GM23248 (cell line): ENCODE results near the gene SCTR. TPM values are rescaled to one million over a fixed set of nuclear protein-coding genes. Genes with fewer than 3 reads are reported as not detected.

Source experiments
- DNase-seq: peaks from one replicate; pipeline ENCODE4 v3.0.0-alpha.2; 2015
- H2AFZ ChIP-seq: fragments of 200-600 bp; sonication (generic); 2 replicates; pipeline ENCODE4 v1.6.1; 2016; ENCODE audit warnings: antibody characterized with exemption
- H3F3A ChIP-seq: fragments of 200-600 bp; sonication (generic); 2 replicates; pipeline ENCODE4 v1.6.1; 2016; ENCODE audit warnings: mild to moderate bottlenecking, antibody characterized with exemption, mixed run types; ENCODE audit not compliant: insufficient read depth
- H3K27ac ChIP-seq: fragments of 200-600 bp; sonication (generic); 2 replicates; pipeline ENCODE4 v1.5.1; 2016; ENCODE audit warnings: mild to moderate bottlenecking
- H3K27me3 ChIP-seq: fragments of 200-600 bp; sonication (generic); replicated peaks from 2 replicates; pipeline ENCODE4 v1.6.1; 2016; ENCODE audit warnings: mild to moderate bottlenecking; ENCODE audit not compliant: insufficient read depth
- H3K36me3 ChIP-seq: fragments of 200-600 bp; sonication (generic); 2 replicates; pipeline ENCODE4 v1.6.1; 2016; ENCODE audit warnings: low read depth, mild to moderate bottlenecking
- H3K4me1 ChIP-seq: fragments of 200-600 bp; sonication (generic); 2 replicates; pipeline ENCODE4 v1.6.1; 2016; ENCODE audit warnings: mild to moderate bottlenecking; ENCODE audit not compliant: insufficient read depth
- H3K4me2 ChIP-seq: fragments of 200-600 bp; sonication (generic); one replicate; pipeline ENCODE4 v1.6.1; 2016; ENCODE audit warnings: mild to moderate bottlenecking; ENCODE audit not compliant: unreplicated experiment
- H3K4me3 ChIP-seq: fragments of 200-600 bp; sonication (generic); 2 replicates; pipeline ENCODE4 v1.5.1; 2016; ENCODE audit warnings: mild to moderate bottlenecking
- H3K79me2 ChIP-seq: fragments of 200-600 bp; sonication (generic); 2 replicates; pipeline ENCODE4 v1.6.1; 2016; ENCODE audit warnings: mild to moderate bottlenecking; ENCODE audit not compliant: insufficient read depth
- H3K9ac ChIP-seq: fragments of 200-600 bp; sonication (generic); 2 replicates; pipeline ENCODE4 v1.6.1; 2016; ENCODE audit warnings: mild to moderate bottlenecking
- H3K9me2 ChIP-seq: fragments of 200-600 bp; sonication (generic); 2 replicates; pipeline ENCODE4 v1.6.1; 2016; ENCODE audit warnings: mixed run types, mild to moderate bottlenecking, moderate library complexity; ENCODE audit not compliant: insufficient read depth
- H3K9me3 ChIP-seq: fragments of 200-600 bp; sonication (generic); one replicate; pipeline ENCODE4 v1.6.1; 2017; ENCODE audit warnings: low read depth
- H4K20me1 ChIP-seq: fragments of 200-600 bp; sonication (generic); 2 replicates; pipeline ENCODE4 v1.6.0; 2016; ENCODE audit not compliant: insufficient read depth
- EZH2 ChIP-seq: fragments of 200-600 bp; sonication (generic); IDR thresholded peaks from 2 replicates; pipeline ENCODE4 v1.6.1; 2018; ENCODE audit warnings: antibody characterized with exemption, mild to moderate bottlenecking; ENCODE audit not compliant: insufficient read depth, poor library complexity, severe bottlenecking
- EZH2phosphoT487 ChIP-seq: fragments of 200-600 bp; sonication (generic); IDR thresholded peaks from 2 replicates; pipeline ENCODE4 v1.6.1; 2018; ENCODE audit warnings: antibody characterized with exemption, moderate library complexity, mild to moderate bottlenecking, low read depth; ENCODE audit not compliant: insufficient read depth
- WGBS, 2 experiments: methylation state at CpG; one replicate each; pipeline ENCODE4 v1.1.6; 2015 to 2017; ENCODE audit warnings: low lambda C conversion rate in 2 of 2, low coverage in 1 of 2; ENCODE audit errors: missing lambda C conversion rate in 2 of 2; 5-methylcytosine and 5-hydroxymethylcytosine counted together
- in situ Hi-C: fragments of 300-500 bp; cut with MboI; formaldehyde crosslinking; loops from 2 replicates; pipeline ENCODE4 v1.15.0; 2020
- polyA plus RNA-seq: library from polyadenylated mRNA; unstranded; fragments of >200 nt; fragmentation: Nextera tagmentation; extraction: Ambion mirVana; gene quantifications from 2 replicates; pipeline ENCODE4 v1.2.1, GENCODE V29; 2016
- total RNA-seq: library from RNA; depleted of rRNA; stranded (reverse); fragments of >200 nt; shearing (Covaris generic); gene quantifications from 2 replicates; pipeline ENCODE4 v1.2.3, GENCODE V29; 2014

The SCTR gene
- total and polyA plus RNA-seq, 2 experiments from 2014 or later, result not detected

DNA sequence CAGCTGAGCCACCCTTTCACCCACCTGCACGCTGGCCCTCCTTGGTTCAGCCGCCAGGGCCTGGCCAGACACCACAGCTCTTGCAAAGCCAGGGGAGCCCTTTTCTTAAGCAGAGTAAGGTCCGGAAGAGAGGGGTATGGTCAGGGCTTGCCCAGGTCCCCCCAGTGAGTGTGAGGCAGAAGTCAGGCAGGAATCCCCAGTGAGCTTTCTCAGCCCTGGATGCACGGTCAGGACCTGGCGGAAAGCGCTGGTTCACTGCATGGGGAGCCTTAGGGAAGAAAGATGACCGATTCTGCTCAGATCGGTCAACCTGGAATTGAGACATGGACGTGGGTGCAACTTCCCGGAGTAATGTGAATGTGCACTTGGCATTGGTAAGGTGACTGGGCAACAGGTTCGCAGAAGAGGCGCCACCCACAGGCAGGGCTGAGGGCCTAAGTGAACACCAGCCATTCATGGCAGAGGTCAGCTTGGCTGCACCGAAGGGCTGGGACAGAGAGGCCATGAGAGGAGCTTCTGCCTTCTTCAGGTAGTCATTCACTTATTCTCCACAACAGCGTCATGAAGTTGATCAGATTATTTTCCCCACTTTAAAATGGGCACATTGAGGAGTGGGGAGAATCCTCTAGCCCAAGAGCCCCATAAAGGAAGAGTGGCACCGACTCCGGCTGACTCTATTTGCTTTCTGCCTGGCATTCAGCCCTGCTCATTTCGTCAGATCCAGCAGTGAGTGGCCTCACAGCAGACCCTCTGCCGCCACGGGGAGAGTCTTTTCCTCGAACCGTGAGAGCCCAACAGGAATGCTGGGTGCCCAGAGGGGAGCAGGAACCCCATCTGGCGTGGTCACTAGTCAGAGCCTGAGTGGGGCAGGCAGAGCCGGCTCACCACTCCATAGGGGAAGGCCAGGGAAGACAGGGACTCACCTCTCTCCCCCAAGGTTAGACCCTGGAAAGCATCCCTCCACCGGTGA is 35.8 kb downstream of the SCTR start:
- Histone ChIP-seq H3K9me2 (no peaks in the 10 kb centered on the region), H3K4me2 (no peak overlapping the region), H3K27me3 (0 out of 2 replicates have a peak, but pooled peaks cover 6% of the 10 kb centered on the region), H3K9ac (no peak overlapping the region), H2AFZ (no peak overlapping the region), H3K9me3 (no peaks in the 10 kb centered on the region), H3F3A (peaks cover 4% of the 10 kb centered on the region; the same call in 1 of the 2 replicates), H3K4me3 (no peak overlapping the region), H3K79me2 (no peaks in the 10 kb centered on the region), H4K20me1 (no peaks in the 10 kb centered on the region), H3K27ac (no peak overlapping the region), H3K4me1 (peaks cover 26% of the 10 kb centered on the region), H3K36me3 (no peaks in the 10 kb centered on the region)
- no peak for DNase-seq
- TF ChIP-seq EZH2, result no peak
- TF ChIP-seq EZH2phosphoT487, result no peak
- 88% methylated on average over 24 of the region's 24 CpGs for WGBS, 2 experiments
- in situ Hi-C loops, result no loop called here

DNA sequence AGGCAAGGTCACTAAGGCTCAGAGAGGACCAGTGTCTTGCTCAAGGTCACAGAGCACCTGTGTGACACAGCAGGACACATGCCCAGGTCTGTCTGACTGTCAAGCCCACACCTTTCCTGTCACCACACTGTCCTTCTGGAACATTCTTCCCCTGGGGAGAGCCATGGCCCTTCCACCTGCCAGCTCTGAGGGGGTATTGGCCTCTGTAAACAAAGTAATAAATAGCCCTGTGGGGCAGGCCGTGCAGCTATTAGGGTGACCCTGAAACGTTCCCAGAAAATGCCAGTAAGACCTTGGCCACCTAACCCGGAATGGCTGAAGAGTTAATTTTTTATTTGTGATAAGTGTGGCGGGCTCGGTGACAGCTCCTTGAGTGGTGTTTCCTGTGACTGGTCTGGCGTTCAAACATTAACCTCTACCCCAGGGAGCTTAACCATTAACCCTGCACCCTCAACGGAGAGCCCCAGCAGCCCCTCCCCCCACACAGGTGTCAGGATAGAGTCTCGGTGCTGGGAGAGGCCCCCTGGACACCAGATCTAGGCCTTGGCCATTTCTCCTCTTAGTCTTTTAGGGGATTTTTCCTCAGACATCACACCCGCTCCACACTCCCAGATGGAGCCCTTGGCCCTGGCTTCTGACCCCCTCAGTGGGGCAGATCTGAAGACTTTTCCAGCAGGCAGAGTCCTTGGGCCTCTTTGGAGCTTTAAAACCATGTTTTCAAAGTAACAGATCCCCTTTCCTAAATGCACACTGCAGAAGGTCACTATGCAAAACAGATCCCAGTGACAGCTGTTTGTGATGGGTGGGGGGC is 36.6 kb downstream of the SCTR start:
- Histone ChIP-seq H3K4me2 (no peak overlapping the region), H3K9ac (no peak overlapping the region)

DNA sequence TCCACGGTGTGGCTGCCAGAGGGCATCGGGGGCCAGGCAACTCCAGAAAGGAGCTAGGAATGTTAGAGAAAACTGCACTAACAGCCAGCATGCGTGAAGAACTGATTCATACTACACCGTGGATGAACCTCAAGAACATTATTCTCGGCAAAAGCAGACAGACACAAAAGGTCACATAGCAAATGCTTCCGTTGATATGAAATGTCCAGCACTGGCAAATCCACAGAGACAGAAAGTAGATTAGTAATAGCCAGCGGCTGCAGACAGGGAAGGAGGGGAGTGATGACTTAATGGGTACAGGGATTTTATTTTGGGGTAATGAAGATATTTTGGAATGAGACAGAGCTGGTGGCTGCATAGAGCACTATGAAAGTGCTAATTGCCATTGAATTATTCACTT is 37.4 kb downstream of the SCTR start:
- peak overlapping the region; percentile 10 for H3K4me2 ChIP-seq
- peak; percentile 67 for DNase-seq
- H3K27ac ChIP-seq, result no peak overlapping the region
- H3F3A ChIP-seq, result peaks cover 3% of the 10 kb centered on the region; the same call in 1 of the 2 replicates
- no peak overlapping the region for H3K4me3 ChIP-seq
- no peaks in the 10 kb centered on the region for H4K20me1 ChIP-seq
- 20 to 31% methylated on average over 6 to 7 of the region's 7 CpGs for WGBS, 2 experiments
- no peak overlapping the region for H3K9ac ChIP-seq
- H3K36me3 ChIP-seq, result no peaks in the 10 kb centered on the region
- no peaks in the 10 kb centered on the region for H3K9me3 ChIP-seq
- peaks cover 23% of the 10 kb centered on the region for H3K4me1 ChIP-seq
- H3K9me2 ChIP-seq, result no peaks in the 10 kb centered on the region
- in situ Hi-C loops, result no loop called here
- H2AFZ ChIP-seq, result no peak overlapping the region
- H3K27me3 ChIP-seq, result 0 out of 2 replicates have a peak, but pooled peaks cover 10% of the 10 kb centered on the region
- no peaks in the 10 kb centered on the region for H3K79me2 ChIP-seq
- TF ChIP-seq EZH2phosphoT487 (no peak), EZH2 (no peak)

More for the DNA sequence above, 36.6 kb downstream of the SCTR start:
- TF ChIP-seq EZH2, result no peak
- TF ChIP-seq EZH2phosphoT487, result no peak
- no peak overlapping the region for H3K4me3 ChIP-seq
- 54 to 55% methylated on average over 8 to 9 of the region's 9 CpGs for WGBS, 2 experiments
- in situ Hi-C loops, result no loop called here
- H3F3A ChIP-seq, result peaks cover 4% of the 10 kb centered on the region; the same call in 1 of the 2 replicates
- H3K27ac ChIP-seq, result no peak overlapping the region
- H4K20me1 ChIP-seq, result no peaks in the 10 kb centered on the region
- 0 out of 2 replicates have a peak, but pooled peaks cover 10% of the 10 kb centered on the region for H3K27me3 ChIP-seq
- H3K79me2 ChIP-seq, result no peaks in the 10 kb centered on the region
- H3K36me3 ChIP-seq, result no peaks in the 10 kb centered on the region
- no peaks in the 10 kb centered on the region for H3K9me3 ChIP-seq
- H2AFZ ChIP-seq, result no peak overlapping the region
- H3K9me2 ChIP-seq, result no peaks in the 10 kb centered on the region
- no peak for DNase-seq
- H3K4me1 ChIP-seq, result peaks cover 30% of the 10 kb centered on the region

DNA sequence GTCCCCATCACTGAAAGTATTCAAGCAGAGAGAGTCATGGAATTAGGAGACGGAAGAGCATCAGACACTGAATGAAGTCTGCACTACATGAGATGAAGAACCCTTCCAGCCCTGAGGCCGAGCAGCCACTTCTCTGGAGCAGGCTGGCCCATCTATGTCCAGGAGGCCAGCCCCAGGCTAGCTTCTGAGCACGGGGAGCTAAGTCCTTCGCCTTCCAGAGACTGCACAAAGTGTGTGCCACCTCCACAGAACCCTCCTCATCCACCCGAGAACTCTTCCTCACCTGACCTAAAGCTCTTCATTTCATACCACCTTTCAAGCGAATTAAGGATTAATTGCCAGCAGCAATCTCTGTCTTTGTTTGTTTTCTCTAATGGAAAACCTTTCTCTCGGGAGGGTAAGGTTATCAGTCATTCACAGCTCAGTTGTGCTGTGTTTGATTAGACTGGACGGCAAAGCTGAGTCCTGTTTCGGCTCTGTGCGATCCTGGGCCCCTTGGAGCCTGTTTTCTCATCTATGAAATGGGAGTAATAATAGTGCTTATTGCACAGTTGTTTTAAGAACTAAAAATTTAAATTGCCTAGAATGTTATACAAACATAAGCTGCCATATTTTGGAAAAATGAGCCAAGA is 38.0 kb downstream of the SCTR start:
- Histone ChIP-seq H3K79me2 (no peaks in the 10 kb centered on the region), H3K36me3 (no peaks in the 10 kb centered on the region), H3K4me2 (peak overlapping the region; percentile 10), H3K27me3 (0 out of 2 replicates have a peak, but pooled peaks cover 10% of the 10 kb centered on the region), H3K4me1 (peaks cover 17% of the 10 kb centered on the region; the same call in 1 of the 2 replicates), H3K9ac (no peak overlapping the region), H3F3A (no peaks in the 10 kb centered on the region), H3K9me2 (no peaks in the 10 kb centered on the region), H3K27ac (no peak overlapping the region), H4K20me1 (no peaks in the 10 kb centered on the region), H3K9me3 (no peaks in the 10 kb centered on the region), H2AFZ (no peak overlapping the region), H3K4me3 (no peak overlapping the region)
- TF ChIP-seq EZH2 (no peak), EZH2phosphoT487 (no peak)
- in situ Hi-C loops, result no loop called here
- WGBS, 2 experiments, result 88 to 90% methylated on average over 10 of the region's 10 CpGs
- DNase-seq, result no peak
